ENCODE data around the gene ING1.
A peak's percentile ranks its signal among the peaks of the same experiment; 100 is the strongest.

The ING1 gene

DNA sequence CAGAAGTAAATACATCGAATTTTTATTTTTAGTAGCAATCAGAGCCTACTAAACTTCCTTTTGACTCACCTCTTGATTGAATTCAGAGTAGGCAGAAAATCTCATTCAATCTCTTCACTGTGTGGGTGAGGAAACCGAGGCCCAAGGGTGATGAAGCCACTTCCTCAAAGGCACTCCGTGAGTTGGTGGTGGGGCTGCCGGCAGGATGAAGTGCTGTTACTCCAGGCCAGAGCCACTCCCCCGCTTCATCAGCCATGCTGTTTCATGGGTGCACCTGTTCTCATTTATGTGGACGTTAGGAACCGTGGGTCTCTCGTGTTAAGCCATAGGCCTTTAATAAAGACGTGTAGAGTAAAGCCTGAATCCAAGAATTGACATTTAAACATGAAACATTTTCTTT is 13.2 kb downstream of the ING1 start:
- TF ChIP-seq, protein P1, sequence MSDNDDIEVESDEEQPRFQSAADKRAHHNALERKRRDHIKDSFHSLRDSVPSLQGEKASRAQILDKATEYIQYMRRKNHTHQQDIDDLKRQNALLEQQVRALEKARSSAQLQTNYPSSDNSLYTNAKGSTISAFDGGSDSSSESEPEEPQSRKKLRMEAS (IDR thresholded peaks at IDR 0.05; ENCODE audit: low read depth, low read length), result peak; percentile 93
- TF ChIP-seq, protein P2, sequence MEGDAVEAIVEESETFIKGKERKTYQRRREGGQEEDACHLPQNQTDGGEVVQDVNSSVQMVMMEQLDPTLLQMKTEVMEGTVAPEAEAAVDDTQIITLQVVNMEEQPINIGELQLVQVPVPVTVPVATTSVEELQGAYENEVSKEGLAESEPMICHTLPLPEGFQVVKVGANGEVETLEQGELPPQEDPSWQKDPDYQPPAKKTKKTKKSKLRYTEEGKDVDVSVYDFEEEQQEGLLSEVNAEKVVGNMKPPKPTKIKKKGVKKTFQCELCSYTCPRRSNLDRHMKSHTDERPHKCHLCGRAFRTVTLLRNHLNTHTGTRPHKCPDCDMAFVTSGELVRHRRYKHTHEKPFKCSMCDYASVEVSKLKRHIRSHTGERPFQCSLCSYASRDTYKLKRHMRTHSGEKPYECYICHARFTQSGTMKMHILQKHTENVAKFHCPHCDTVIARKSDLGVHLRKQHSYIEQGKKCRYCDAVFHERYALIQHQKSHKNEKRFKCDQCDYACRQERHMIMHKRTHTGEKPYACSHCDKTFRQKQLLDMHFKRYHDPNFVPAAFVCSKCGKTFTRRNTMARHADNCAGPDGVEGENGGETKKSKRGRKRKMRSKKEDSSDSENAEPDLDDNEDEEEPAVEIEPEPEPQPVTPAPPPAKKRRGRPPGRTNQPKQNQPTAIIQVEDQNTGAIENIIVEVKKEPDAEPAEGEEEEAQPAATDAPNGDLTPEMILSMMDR (IDR thresholded peaks at IDR 0.05; ENCODE audit: low read depth, low read length), result no peak
- peak; percentile 89 for TF ChIP-seq MYC (IDR thresholded peaks at IDR 0.05; ENCODE audit: low read depth, low read length)
- peak; percentile 92 for DNase-seq (ENCODE audit: low read depth)
- no peak overlapping the region for H3K4me3 ChIP-seq (ENCODE audit: low read depth, low read length)

DNA sequence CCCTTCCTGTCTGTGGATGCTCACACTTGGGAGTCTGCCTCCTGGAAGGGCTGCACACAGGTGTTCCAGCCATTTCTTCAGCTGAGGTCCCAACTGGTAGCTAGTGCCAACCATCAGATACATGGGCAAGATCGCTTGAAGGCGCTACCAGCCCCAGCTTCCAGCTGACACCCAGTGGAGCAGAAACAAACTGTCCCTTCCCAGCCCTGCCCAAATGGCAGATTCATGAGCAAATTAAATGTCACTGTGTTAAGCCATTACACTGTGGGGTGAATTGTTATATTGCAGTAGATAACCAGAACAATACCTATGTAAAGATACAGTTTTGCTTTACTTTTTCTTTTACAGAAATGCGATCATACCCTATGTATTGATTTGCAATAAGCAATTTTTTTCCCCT is 17.6 kb downstream of the ING1 start:
- no peak for DNase-seq (ENCODE audit: low read depth)
- no peak for TF ChIP-seq POLR2A (IDR thresholded peaks at IDR 0.05; ENCODE audit: extremely low read depth, insufficient read length)
- TF ChIP-seq, protein P1 (IDR thresholded peaks at IDR 0.05; ENCODE audit: low read depth, low read length), result no peak
- no peak overlapping the region for H3K4me3 ChIP-seq (ENCODE audit: low read depth, low read length)

DNA sequence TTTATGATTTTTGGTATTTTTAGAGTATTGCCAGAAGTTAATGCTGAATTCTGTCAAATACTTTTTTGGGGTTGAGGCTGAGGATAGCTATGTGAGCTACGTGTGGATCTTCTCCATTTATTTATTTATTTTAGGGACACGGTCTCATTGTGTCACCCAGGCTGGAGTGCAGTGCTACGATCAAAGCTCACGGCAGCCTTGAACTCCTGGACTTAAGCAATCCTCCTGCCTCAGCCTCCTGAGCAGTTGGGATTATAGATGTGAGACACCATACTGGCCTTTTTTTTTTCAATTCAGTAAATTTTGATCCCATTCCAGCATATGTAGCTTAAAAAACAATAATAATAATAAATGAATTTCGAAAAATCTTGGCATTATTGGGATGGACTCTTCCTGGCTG is 21.1 kb downstream of the ING1 start:
- TF ChIP-seq, protein P1 (IDR thresholded peaks at IDR 0.05; ENCODE audit: low read depth, low read length), result no peak
- TF ChIP-seq, protein P2 (IDR thresholded peaks at IDR 0.05; ENCODE audit: low read depth, low read length), result no peak
- TF ChIP-seq MYC (IDR thresholded peaks at IDR 0.05; ENCODE audit: low read depth, low read length) (no peak), POLR2A (IDR thresholded peaks at IDR 0.05; ENCODE audit: extremely low read depth, insufficient read length) (no peak)
- DNase-seq (ENCODE audit: low read depth), result no peak
- H3K4me3 ChIP-seq (ENCODE audit: low read depth, low read length), result no peak overlapping the region

DNA sequence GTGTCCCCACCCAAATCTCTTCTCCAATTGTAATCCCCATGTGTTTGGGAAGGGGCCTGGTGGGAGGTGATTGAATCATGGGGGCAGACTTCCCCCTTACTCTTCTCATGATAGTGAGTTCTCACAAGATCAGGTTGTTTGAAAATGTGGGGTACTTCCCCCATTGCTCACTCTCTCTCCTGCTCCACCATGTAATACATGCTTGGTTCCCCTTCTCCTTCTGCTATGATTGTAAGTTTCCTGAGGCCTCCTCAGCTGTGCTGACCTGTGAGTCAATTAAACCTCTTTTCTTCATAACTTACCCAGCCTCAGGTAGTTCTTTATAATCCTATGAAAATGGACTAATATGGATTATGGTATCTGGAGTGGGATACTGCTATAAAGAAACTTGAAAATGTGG is 24.1 kb downstream of the ING1 start:
- no peak for TF ChIP-seq POLR2A (IDR thresholded peaks at IDR 0.05; ENCODE audit: extremely low read depth, insufficient read length)
- TF ChIP-seq, protein P2 (IDR thresholded peaks at IDR 0.05; ENCODE audit: low read depth, low read length), result no peak
- TF ChIP-seq, protein P1 (IDR thresholded peaks at IDR 0.05; ENCODE audit: low read depth, low read length), result no peak
- no peak for TF ChIP-seq MYC (IDR thresholded peaks at IDR 0.05; ENCODE audit: low read depth, low read length)
- DNase-seq (ENCODE audit: low read depth), result no peak
- no peak overlapping the region for H3K4me3 ChIP-seq (ENCODE audit: low read depth, low read length)

DNA sequence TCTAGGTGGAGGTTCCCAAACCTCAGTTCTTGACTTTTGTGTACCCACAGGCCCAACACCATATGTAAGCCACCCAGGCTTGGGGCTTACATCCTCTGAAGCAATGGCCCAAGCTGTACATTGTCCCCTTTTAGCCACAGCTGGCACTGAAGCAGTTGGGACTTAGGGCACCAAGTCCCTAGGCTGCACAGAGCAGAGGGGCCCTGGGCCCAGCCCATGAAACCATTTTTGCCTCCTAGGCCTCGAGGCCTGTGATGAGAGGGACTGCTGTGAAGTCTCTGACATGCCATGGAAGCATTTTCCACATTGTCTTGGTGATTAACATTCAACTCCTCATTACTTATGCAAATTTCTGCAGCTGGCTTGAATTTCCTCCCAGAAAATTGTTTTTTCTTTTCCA is 30.2 kb downstream of the ING1 start:
- H3K4me3 ChIP-seq (ENCODE audit: low read depth, low read length), result no peak overlapping the region
- TF ChIP-seq, protein P1 (IDR thresholded peaks at IDR 0.05; ENCODE audit: low read depth, low read length), result no peak
- TF ChIP-seq MYC (IDR thresholded peaks at IDR 0.05; ENCODE audit: low read depth, low read length), result no peak
- no peak for TF ChIP-seq POLR2A (IDR thresholded peaks at IDR 0.05; ENCODE audit: extremely low read depth, insufficient read length)
- TF ChIP-seq, protein P2 (IDR thresholded peaks at IDR 0.05; ENCODE audit: low read depth, low read length), result no peak
- no peak for DNase-seq (ENCODE audit: low read depth)

DNA sequence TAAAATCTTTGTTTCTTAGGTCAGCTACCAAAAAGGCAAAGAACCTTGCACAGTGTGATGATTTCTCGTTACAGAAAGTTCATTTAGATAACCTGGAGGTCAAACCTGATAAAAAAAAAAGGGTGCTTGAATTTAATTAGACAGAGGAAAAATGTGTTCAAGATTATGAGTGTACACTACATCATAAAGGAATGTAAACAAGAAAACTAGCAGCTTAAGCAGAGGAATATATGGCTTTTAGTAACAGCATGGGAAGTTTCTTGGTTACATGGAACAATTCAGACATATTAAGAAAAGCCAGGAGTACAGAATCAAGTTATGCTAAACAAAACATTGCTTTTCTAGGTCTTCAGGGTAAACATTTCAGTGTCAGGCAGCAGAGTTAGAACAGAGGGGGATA is 32.9 kb downstream of the ING1 start:
- DNase-seq (ENCODE audit: low read depth), result no peak
- H3K4me3 ChIP-seq (ENCODE audit: low read depth, low read length), result no peak overlapping the region
- no peak for TF ChIP-seq MYC (IDR thresholded peaks at IDR 0.05; ENCODE audit: low read depth, low read length)
- TF ChIP-seq, protein P2 (IDR thresholded peaks at IDR 0.05; ENCODE audit: low read depth, low read length), result no peak
- TF ChIP-seq POLR2A (IDR thresholded peaks at IDR 0.05; ENCODE audit: extremely low read depth, insufficient read length), result no peak
- TF ChIP-seq, protein P1 (IDR thresholded peaks at IDR 0.05; ENCODE audit: low read depth, low read length), result no peak

All from NB4 (cell line).